ENCODE results near the gene CYP4F3.
"Not testable (repeated sequence)": the region's sequence is repeated elsewhere in the genome, so short reads cannot be mapped to it uniquely, and the experiment has no call there.

Gene CYP4F3, protein sequence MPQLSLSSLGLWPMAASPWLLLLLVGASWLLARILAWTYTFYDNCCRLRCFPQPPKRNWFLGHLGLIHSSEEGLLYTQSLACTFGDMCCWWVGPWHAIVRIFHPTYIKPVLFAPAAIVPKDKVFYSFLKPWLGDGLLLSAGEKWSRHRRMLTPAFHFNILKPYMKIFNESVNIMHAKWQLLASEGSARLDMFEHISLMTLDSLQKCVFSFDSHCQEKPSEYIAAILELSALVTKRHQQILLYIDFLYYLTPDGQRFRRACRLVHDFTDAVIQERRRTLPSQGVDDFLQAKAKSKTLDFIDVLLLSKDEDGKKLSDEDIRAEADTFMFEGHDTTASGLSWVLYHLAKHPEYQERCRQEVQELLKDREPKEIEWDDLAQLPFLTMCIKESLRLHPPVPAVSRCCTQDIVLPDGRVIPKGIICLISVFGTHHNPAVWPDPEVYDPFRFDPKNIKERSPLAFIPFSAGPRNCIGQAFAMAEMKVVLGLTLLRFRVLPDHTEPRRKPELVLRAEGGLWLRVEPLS

DNA sequence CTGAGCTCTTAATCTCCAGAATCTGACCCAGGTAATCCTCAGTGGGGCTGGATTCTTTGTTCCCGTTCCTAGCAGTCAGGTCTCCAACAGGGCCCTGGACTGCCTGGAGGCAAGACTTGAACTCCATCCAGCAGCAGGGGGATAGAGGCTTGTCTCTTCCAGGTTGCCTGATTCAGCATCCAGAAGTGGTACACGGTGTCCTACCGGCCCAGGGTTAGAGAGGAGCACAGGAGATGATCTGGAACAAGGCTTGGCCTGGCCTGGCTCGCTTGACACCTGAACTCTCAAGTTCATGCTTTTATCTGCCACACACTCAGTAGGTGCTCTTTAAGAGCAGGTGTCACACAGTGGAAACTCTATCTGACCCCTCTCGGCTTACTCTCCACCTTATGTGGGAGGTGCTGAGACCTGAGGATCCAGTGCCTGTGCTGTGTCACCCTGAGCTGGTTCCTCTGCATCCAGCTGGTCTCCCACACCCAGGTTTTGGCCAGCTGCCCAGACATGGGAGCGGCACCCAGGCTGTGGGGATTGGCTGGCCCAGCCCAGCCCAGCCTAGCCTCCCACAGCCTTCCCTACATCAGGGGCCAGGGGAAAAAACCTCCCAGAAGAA, at the start of gene CYP4F3:
Gene CYP4F3, plus strand, starts transcription at position 604 of the 610 bp plus-strand sequence. CDS start 519 bp downstream, outside the sequence.
- Mint-ChIP-seq H3K4me1 (peaks cover 4% of the 10 kb centered on the region), H3K27me3 (peaks cover 32% of the 10 kb centered on the region), H3K9me3 (no peaks in the 10 kb centered on the region), H3K4me3 (no peak within 1 kb of the TSS), H3K36me3 (ENCODE audit: insufficient read depth) (no peaks in the 10 kb centered on the region), H3K27ac (ENCODE audit: low read depth) (no peak within 1 kb of the TSS)
- ATAC-seq (replicated peaks; ENCODE audit: extremely low read depth, poor library complexity, severe bottlenecking) (no peak), DNase-seq (ENCODE audit: low spot score in 2 of 2) (no peak)

DNA sequence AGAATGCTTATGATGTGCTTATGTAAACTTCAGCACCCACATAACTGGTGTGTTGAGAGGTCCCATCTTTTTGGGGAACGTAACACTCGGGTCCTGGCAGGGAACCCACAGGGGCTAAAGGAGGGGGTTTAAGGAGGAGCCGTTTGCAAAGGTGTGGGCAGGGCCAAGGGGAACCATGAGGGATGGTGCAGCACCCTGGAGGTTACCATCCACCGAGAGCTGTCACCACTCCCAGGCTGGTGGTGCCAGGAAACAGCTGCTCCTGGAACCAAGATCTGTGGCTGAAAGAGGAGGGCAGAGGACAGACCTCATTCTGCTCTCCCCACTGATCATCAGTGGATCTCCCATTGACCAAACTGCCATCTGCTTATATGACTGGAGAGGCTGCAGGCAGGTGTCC, 48.9 kb upstream of the CYP4F3 start:
- Mint-ChIP-seq H3K27me3 (peaks cover 79% of the 10 kb centered on the region), H3K9me3 (no peaks in the 10 kb centered on the region)

DNA sequence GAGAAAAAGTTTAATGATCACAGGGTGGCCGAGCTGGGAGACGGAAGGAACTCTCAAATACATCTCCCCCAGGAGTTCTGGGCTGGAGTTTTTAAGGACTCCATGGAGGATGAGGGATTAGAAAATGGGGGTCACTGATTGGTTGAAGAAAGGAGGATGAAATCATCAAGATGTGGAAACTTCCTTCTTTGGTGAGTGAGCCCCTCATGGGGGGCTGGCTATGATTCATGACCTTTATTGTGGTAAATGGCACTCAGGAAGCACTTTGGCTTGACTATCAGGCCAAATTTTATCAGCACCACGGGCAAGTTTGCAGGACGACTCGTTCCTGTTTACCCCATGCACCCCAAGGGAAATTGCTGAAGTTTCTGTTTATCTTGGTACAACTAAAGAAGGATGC, 48.2 kb upstream of the CYP4F3 start:
- not testable (repeated sequence) for H3K36me3 Mint-ChIP-seq (ENCODE audit: insufficient read depth); ATAC-seq (replicated peaks; ENCODE audit: extremely low read depth, poor library complexity, severe bottlenecking); H3K27ac Mint-ChIP-seq (ENCODE audit: low read depth); H3K4me1 Mint-ChIP-seq; H3K9me3 Mint-ChIP-seq; H3K4me3 Mint-ChIP-seq; DNase-seq (ENCODE audit: low spot score in 2 of 2)
- H3K27me3 Mint-ChIP-seq, result peaks cover 80% of the 10 kb centered on the region

More for the DNA sequence above, 48.9 kb upstream of the CYP4F3 start:
- Mint-ChIP-seq H3K36me3 (ENCODE audit: insufficient read depth) (no peaks in the 10 kb centered on the region), H3K4me3 (no peak overlapping the region), H3K27ac (ENCODE audit: low read depth) (no peak overlapping the region), H3K4me1 (no peaks in the 10 kb centered on the region)
- DNase-seq (ENCODE audit: low spot score in 2 of 2), result no peak
- ATAC-seq (replicated peaks; ENCODE audit: extremely low read depth, poor library complexity, severe bottlenecking), result no peak

DNA sequence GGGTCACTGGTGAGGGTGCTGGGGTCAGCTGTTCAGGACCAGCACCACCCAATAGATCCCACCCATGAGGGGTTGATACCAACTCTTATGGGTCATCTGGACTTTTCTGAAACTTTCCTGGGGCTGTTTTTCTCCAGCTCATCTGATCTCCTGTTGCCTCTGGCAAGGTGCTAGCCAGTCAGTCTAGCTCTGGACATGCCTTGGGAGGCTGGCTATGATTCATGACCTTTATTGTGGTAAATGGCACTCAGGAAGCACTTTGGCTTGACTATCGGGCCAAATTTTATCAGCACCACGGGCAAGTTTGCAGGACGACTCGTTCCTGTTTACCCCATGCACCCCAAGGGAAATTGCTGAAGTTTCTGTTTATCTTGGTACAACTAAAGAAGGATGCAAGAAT, 46.9 kb upstream of the CYP4F3 start:
- H3K27ac Mint-ChIP-seq (ENCODE audit: low read depth); H3K4me1 Mint-ChIP-seq; H3K4me3 Mint-ChIP-seq; ATAC-seq (replicated peaks; ENCODE audit: extremely low read depth, poor library complexity, severe bottlenecking); H3K36me3 Mint-ChIP-seq (ENCODE audit: insufficient read depth); H3K9me3 Mint-ChIP-seq; DNase-seq (ENCODE audit: low spot score in 2 of 2): not testable (repeated sequence)
- peaks cover 68% of the 10 kb centered on the region for H3K27me3 Mint-ChIP-seq

DNA sequence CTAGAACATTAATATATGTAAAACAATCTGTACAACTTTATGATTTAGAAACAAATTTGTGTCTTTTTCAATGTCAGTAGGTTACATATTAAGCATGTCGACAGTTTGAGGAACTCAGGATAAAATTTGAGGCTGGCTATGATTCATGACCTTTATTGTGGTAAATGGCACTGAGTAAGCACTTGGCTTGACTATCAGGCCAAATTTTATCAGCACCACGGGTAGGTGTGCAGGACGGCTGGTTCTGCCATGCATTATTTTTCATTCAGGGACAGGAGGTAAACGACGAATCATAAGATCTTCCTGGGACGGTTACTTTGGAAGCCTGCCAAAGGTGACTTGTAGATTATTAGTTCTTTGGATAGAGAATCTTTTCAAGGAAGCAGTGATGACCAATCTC, 45.6 kb upstream of the CYP4F3 start:
- peaks cover 68% of the 10 kb centered on the region for H3K27me3 Mint-ChIP-seq
- no peak overlapping the region for H3K4me3 Mint-ChIP-seq
- no peak for ATAC-seq (replicated peaks; ENCODE audit: extremely low read depth, poor library complexity, severe bottlenecking)

DNA sequence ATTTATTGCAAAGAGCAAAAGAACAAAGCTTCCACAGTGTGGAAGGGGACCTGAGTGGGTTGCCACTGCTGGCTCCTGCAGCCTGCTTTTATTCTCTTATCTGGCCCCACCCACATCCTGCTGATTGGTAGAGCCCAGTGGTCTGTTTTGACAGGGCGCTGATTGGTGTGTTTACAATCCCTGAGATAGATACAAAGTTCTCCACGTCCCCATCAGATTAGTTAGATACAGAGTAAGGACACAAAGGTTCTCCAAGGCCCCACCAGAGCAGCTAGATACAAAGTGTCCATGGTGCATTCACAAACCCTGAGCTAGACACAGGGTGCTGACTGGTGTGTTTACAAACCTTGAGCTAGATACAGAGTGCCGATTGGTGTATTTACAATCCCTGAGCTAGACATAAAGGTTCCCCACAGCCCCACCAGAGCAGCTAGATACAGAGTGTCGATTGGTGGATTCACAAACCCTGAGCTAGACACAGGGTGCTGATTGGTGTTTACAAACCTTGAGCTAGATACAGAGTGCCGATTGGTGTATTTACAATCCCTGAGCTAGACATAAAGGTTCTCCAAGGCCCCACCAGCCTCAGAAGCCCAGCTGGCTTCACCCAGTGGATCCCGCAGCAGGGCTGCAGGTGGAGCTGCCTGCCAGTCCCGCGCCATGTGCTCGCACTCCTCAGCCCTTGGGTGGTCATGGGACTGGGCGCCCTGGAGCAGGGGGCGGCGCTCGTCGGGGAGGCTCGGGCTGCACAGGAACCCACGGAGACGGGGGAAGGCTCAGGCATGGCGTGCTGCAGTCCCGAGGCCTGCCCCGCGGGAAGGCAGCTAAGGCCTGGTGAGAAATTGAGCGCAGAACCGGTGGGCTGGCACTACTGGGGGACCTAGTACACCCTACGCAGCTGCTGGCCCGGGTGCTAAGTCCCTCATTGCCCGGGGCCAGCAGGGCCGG, 32.4 kb upstream of the CYP4F3 start:
- H3K27me3 Mint-ChIP-seq, result peaks cover 26% of the 10 kb centered on the region

More for the DNA sequence above, 45.6 kb upstream of the CYP4F3 start:
- H3K36me3 Mint-ChIP-seq (ENCODE audit: insufficient read depth), result no peaks in the 10 kb centered on the region
- DNase-seq (ENCODE audit: low spot score in 2 of 2), result no peak
- no peaks in the 10 kb centered on the region for H3K9me3 Mint-ChIP-seq
- no peaks in the 10 kb centered on the region for H3K4me1 Mint-ChIP-seq
- no peak overlapping the region for H3K27ac Mint-ChIP-seq (ENCODE audit: low read depth)

DNA sequence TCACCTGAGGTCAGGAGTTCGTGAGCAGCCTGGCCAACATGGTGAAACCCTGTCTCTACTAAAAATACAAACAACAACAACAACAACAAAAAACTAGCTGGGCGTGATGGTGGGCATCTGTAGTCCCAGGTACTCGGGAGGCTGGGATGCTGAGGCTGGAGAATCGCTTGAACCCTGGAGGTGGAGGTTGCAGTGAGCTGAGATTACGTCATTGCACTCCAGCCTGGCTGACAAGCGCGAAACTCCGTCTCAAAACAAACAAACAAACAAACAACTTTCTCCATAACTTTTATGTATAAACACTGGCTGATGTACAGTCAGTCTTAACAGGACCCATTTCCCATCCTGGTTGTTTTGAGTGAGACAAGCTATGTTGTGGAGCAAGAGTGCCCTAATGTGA, 31.4 kb upstream of the CYP4F3 start:
- Mint-ChIP-seq H3K27ac (ENCODE audit: low read depth) (no peak overlapping the region), H3K27me3 (peaks cover 30% of the 10 kb centered on the region), H3K4me1 (no peaks in the 10 kb centered on the region), H3K4me3 (no peak overlapping the region), H3K9me3 (no peaks in the 10 kb centered on the region), H3K36me3 (ENCODE audit: insufficient read depth) (no peaks in the 10 kb centered on the region)
- DNase-seq (ENCODE audit: low spot score in 2 of 2) (no peak), ATAC-seq (replicated peaks; ENCODE audit: extremely low read depth, poor library complexity, severe bottlenecking) (no peak)

More for the DNA sequence above, 32.4 kb upstream of the CYP4F3 start:
- not testable (repeated sequence) for H3K4me1 Mint-ChIP-seq; ATAC-seq (replicated peaks; ENCODE audit: extremely low read depth, poor library complexity, severe bottlenecking); H3K9me3 Mint-ChIP-seq; DNase-seq (ENCODE audit: low spot score in 2 of 2); H3K4me3 Mint-ChIP-seq; H3K36me3 Mint-ChIP-seq (ENCODE audit: insufficient read depth); H3K27ac Mint-ChIP-seq (ENCODE audit: low read depth)

DNA sequence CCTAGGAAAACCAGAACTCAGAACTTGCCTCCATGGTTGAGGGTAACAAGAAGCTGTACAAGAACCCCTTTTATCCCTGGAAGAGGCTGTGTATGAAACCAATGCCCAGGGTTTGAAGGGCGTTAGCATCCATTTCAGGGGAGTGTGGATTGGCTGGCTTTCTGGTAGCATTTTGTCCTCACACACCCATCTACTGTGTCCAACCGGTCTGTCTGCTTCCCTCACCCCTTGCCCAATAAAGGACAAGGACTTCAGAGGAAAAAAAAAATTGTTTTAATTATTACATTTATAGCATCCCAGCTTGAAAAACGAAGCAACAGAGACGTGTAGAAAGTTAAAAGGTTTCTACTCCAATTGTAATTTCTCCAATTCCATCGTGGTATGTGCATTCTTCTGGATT, 28.4 kb upstream of the CYP4F3 start:
- Mint-ChIP-seq H3K27me3 (peaks cover 61% of the 10 kb centered on the region), H3K4me3 (no peak overlapping the region), H3K36me3 (ENCODE audit: insufficient read depth) (no peaks in the 10 kb centered on the region), H3K4me1 (no peaks in the 10 kb centered on the region), H3K9me3 (no peaks in the 10 kb centered on the region), H3K27ac (ENCODE audit: low read depth) (no peak overlapping the region)
- DNase-seq (ENCODE audit: low spot score in 2 of 2) (no peak), ATAC-seq (replicated peaks; ENCODE audit: extremely low read depth, poor library complexity, severe bottlenecking) (no peak)

DNA sequence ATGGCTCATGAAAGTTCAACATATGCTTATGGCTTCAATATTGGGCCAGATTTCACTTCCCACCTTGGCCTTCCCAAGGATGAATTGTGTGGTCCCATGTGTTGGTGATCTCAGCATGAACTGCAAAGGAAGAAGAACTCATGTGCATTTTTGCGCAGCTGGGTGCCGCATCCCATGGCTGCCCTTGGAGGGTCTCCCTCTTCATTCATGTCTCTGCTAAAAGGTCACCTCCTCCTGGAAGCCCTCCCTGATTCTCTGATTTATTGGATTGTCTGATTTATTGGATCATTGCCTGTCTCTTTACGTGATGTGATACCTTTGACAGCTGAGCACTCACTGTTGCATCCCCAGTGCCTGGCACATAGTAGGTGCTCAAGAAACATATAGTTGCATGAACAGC, 27.4 kb upstream of the CYP4F3 start:
- no peaks in the 10 kb centered on the region for H3K9me3 Mint-ChIP-seq
- no peak overlapping the region for H3K27ac Mint-ChIP-seq (ENCODE audit: low read depth)
- no peak overlapping the region for H3K4me3 Mint-ChIP-seq
- ATAC-seq (replicated peaks; ENCODE audit: extremely low read depth, poor library complexity, severe bottlenecking) (no peak), DNase-seq (ENCODE audit: low spot score in 2 of 2) (no peak)
- no peaks in the 10 kb centered on the region for H3K36me3 Mint-ChIP-seq (ENCODE audit: insufficient read depth)
- H3K27me3 Mint-ChIP-seq, result peaks cover 71% of the 10 kb centered on the region
- no peaks in the 10 kb centered on the region for H3K4me1 Mint-ChIP-seq

DNA sequence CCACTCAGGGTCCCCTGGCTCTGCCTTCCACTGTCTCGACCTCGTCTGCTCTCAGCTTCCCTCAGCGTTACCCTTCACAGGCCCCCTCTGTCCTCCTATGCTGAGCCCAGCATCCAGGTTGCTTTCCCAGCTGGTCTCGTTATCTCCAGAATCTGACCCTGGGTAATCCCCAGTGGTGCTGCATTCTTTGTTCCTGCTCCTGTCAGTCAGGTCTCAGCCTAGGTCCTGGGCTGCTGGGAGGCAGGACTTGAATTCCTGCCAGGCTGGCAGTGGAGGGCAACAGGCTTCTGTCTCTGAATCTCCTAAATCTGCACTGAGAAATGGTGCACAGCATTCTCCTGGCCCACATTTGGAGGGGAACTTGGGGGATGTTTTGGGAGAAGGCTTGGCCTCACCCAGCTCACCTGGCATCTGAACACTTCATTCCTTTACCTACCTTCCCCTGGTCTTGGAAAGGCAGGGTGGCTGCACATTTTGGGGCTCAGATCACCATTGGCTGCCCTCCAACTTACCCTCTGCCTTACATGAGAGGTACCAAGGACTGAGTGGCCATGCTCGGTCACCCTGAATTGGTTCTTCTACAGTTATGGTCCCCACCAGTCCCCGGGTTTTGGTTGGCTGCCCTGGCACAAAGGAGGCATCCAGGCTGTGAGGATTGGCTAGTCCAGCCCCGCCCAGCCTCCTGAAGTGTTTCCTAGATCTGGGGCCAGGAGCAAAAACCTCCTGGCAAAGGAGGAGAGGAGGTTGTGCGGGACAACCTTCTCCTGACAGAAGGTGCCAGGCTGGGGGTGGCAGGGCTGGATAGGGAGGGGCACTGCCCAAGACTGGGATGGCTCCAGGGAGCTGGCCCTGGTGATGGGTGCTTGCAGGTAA, 26.0 kb upstream of the CYP4F3 start, which contains the start of gene CYP4F8:
Gene CYP4F8, plus strand, starts transcription at position 712 of the 873 bp plus-strand sequence. CDS start 399 bp downstream, outside the sequence.
- Mint-ChIP-seq H3K4me1 (no peaks in the 10 kb centered on the region), H3K9me3 (no peaks in the 10 kb centered on the region), H3K27ac (ENCODE audit: low read depth) (no peak within 1 kb of the TSS), H3K36me3 (ENCODE audit: insufficient read depth) (no peaks in the 10 kb centered on the region), H3K27me3 (peaks cover 80% of the 10 kb centered on the region), H3K4me3 (no peak within 1 kb of the TSS)
- ATAC-seq (replicated peaks; ENCODE audit: extremely low read depth, poor library complexity, severe bottlenecking) (no peak), DNase-seq (ENCODE audit: low spot score in 2 of 2) (no peak)

DNA sequence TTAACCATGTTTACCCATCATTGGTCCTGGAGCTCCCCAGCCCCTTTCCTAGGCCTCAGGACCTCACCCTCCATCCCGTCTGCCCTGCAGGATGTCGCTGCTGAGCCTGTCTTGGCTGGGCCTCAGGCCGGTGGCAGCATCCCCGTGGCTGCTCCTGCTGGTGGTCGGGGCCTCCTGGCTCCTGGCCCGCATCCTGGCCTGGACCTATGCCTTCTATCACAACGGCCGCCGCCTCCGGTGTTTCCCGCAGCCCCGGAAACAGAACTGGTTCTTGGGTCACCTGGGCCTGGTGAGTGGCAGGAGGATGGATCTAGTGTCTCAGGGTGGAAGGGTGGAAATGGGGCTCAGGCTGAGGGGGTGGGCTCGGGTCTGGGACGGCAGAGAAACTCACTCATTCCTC, 25.2 kb upstream of the CYP4F3 start:
- no peaks in the 10 kb centered on the region for H3K36me3 Mint-ChIP-seq (ENCODE audit: insufficient read depth)
- DNase-seq (ENCODE audit: low spot score in 2 of 2) (no peak), ATAC-seq (replicated peaks; ENCODE audit: extremely low read depth, poor library complexity, severe bottlenecking) (no peak)
- no peaks in the 10 kb centered on the region for H3K4me1 Mint-ChIP-seq
- no peak overlapping the region for H3K27ac Mint-ChIP-seq (ENCODE audit: low read depth)
- H3K9me3 Mint-ChIP-seq, result no peaks in the 10 kb centered on the region
- peaks cover 80% of the 10 kb centered on the region for H3K27me3 Mint-ChIP-seq
- H3K4me3 Mint-ChIP-seq, result no peak overlapping the region

Data from central memory CD8-positive, alpha-beta T cell (primary cell).